Measurements from ENCODE around the gene ABCA8.

The ABCA8 gene

DNA sequence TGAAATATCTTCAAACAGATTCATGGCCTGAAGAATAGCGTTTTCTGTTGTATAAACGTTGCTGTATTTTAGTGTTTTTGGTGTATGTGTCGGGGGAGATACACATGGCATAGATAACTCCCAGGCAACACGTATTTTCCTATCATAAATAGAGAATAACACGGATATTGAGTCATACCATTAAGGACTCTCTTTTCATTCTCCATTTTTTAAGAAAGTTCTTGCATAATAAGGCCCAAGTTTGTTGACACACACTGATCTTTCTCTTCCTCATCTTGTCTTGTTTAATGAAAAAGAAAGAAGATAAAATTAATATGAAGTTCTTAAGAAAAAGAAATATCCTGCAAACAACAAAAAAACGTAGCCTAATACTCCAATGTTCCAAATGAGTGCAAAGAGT, 13.4 kb downstream of the ABCA8 start:
- no peak for DNase-seq

DNA sequence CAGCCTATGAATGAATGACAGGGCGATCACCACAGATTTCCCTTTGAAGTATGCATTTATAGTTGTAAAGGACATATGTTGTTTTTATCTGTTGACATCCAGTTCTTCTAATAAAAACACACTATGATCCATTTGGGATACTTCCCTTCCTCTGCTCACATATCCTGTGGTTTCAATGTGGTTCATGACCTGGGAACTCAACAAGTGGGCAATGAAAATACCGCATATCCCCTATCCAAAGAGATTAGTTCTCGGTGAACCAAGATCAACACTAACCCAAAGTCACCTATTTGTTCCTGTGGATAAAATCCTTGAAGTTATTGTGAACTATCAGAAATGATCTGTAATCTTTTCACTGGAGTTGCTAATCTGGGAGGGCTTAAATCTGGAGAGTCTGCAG, 16.0 kb downstream of the ABCA8 start:
- no peak for DNase-seq

DNA sequence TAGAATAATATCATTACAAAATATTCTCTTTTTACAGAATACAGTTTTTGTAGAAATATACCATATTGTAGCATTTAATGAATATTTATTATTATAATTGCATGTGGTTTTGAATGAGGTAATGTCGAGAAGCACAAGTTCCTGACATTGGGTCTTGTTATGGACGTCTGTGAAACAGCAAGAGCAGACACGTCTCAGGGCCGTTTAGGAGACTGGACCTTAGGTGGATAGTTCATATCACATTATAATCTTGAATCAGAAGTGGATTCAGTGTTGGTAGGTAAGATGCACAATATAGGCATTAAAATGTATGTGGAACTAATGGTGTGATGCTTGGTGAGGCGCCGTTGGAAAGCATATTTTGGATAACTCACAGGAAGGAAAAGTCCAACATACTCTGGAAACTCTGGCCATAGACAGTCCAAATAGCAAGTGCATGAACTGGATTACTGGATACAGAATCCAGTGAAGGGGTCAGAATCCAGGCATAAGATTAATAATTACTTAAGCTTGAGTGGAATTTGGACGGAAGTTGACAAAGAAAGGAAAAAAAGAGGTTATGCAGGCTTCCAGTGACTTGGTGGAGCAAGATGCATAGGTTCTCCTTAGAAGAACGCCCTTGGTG, 17.2 kb downstream of the ABCA8 start:
- no peak for DNase-seq

DNA sequence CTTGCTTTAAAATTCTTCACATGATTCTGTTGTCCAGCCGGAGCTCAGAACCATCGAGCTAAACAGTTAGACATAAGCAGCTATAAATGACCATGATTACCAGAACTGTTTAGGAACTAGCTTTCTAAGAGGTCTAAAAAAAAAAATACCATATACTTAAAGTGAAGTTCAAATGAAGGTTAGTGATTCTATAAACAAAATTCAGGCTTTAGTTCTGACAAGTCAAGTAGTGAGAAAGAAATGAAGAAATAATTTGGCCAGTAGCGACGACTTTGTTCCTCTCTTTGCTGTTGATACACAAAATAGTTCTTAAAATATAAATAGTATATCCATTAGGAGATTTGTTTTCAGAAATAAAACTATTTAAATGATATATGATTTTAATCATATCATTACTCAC, 27.7 kb downstream of the ABCA8 start:
- DNase-seq, result no peak

DNA sequence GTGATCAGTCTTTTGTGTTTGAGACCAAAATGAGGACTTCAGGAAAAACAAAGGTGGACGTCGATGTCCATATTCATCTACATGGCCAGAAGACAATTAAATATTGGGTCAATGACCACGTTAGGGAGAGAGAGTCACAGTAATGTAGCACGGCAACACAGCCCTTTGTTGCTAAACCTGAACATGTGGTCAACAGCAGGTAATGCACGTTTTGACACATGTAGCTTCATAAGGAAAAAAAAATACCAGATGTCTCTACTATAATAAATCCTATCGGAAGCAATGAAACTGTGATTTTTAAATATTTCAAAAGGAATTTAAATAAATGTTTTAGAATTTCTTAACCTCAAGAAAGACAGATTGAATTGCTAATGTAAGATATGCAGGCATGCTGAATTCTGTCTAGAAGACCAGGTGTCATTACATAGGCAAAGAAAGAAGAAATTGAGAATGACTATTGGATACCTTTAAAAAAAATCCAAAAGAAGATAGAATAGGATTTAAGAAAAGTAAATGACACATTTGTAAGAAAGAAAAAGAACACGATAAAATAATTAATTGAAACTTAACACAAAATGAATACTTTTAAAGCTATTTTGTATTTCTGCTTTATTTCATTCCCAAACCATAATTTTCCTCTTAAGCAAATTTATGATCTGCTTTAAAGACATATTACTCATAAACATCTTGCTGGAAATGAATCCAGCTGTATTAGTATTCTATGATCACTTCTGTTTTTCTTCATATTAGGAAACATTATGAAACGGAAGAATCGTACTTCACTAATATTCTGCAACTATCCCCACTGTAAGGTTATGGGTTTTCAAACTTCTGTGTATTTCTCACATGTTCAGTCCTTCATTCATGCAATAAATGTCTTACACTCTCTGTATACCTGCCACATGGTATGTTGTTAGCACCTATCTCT, 30.1 kb downstream of the ABCA8 start:
- no peak for DNase-seq

DNA sequence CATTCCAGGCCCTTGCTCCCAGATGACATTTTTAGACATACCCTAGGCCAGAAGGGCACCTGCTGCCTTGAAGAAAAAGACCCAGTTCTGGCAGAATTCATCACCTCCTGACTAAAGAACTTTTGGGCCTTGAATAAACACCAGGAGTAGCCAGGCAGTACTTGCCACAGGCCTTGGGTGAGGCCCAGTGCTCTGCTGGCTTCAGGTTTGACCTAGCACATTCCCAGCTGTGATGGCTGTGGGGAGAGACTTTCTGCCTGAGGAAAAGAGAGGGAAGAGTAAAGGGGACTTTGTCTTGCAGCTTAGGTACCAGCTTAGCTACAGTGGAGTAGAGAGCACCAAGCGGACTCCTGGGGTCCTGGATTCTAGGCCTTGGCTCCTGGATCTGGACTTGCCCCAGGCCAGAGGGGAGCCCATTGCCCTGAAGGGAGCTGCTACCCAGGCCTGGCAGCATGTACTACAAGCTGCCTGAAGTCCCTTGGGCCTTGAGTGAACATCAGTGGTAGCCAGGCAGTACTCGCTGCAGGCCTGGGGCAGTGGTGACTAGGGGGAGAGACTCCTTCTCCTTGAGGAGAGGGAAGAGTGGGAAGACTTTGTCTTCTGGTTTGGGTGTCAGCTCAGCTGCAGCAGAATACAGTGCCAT, 44.3 kb downstream of the ABCA8 start:
- no peak for DNase-seq

DNA sequence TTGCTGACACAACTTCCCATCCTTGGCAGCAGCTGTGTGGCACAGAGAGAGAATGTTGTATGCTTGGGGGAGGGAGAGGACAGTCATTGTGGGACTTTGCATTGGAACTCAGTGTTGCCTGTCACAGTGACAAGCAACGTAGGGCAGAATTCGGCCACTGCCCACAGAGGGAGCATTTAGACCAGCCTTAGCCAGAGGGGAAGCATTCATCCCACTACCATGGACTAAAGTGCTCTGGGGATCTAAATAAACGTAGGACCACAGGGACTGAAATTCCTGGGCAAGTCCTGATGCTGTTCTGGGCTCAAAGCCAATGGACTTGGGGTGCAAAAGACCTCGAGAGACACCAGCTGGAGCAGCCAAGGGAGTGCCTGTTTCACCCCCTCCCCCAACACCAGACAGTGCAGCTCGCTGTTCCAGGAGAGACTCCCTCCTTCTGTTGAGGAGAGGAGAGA, 44.9 kb downstream of the ABCA8 start:
- DNase-seq, result no peak

DNA sequence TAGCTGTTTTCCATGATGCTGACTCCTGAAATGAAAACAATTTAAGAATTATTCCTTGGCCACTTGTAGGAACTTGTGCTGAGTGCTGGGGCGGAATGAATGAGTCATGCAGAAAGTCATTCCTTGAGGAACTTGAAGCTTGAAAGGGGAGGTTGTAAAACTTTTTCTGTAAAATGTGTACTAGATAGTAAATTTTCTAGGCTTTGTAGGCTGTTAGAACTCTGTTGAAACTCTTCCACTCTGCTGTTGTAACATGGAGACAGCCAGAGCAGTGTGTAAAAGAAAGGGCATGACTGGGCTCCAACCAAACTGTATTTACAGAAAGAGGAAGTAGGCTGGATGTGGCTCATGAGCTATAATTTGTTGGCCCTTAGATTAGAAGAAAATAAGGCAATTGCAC, 46.1 kb downstream of the ABCA8 start:
- DNase-seq, result no peak

DNA sequence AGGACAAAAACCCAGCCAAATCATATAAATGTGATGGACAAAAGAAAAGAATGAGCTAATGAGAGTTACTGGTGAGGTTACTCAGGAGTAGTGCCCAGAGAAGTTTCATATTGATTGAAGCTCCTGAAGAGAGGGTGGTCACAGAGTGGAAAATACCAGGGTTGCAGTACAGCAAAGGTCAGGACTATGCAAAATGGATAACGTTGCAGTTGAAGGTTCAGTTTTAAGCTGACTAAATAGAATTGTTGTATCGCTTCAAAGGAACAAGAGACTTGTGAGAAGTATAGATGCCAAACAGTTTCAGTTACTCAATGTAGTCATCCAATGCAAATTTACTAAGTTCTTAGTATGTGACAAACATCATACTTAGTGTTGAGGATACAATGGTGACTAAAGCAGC, 47.1 kb downstream of the ABCA8 start:
- DNase-seq, result no peak

DNA sequence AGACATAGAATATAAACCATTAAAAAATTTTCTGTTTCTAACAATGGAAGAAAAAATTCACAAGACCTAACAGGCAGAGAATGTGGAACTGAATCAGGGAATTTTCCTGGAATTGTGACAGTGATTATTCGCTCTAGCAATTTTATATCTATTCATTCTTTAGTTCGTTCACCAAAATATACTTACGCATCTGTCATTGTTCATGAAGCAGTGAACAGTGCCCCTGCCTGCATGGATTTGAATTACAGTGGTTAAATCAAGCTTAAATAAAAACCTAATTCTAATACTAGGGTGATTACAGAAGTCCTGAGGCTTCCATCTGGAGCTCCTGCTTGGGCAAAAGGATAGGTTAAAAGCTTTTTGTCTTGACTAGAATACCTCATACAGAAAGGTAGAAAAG, 48.6 kb downstream of the ABCA8 start:
- DNase-seq, result no peak

DNA sequence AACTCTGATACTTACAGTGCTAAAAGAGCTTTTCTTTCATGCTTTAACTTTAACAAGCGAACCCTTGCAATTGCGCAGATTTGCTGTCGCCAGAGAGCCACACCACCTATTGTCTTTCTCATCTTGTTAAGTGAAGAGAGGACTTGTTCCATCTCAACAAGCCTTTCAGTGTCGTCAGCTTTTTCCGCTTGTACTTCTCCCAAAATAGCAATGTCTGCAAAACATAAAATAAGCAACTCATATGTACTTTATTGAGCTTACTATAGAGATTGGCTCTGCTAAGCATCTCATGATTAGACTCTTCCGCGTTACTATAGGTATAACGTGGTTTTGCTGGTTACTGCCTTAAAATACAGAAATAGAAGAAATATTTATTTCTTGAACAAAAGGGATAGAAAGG, 51.9 kb downstream of the ABCA8 start:
- no peak for DNase-seq

DNA sequence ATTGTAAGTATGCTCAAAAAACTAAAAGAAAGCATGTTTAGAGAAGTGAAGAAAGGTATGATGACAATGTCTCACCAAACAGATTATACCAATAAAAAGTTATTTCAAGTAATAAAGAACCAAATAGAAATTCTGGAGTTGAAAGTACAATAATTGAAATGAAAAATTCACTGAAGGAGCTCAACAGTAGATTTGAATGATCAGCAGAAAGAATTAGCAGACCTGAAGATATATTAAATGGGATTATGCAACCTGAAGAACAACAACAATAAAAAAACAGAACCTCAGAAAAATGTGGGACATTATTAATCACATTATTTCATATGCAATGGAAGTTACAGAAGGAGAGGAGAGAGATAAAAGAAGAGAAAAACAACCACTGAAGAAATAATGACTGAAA, 57.6 kb downstream of the ABCA8 start:
- no peak for DNase-seq

DNA sequence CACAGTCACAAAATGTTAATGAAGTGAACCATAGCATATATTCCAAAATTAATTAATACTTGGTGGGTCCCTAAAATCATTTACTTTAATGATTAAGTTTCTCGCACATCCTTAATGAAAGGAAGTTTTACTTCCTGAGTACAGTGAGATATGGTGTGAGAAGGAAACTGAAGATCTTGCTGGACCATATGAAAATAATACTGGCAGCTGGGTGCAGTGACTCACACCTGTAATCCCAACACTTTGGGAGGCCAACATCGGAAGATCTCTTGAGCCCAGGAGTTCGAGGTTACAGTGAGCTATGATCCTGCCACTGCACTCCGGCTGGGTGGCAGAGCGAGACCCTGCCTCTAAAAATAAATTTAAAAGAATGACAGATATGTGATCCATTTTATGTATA, 62.5 kb downstream of the ABCA8 start:
- DNase-seq, result no peak

DNA sequence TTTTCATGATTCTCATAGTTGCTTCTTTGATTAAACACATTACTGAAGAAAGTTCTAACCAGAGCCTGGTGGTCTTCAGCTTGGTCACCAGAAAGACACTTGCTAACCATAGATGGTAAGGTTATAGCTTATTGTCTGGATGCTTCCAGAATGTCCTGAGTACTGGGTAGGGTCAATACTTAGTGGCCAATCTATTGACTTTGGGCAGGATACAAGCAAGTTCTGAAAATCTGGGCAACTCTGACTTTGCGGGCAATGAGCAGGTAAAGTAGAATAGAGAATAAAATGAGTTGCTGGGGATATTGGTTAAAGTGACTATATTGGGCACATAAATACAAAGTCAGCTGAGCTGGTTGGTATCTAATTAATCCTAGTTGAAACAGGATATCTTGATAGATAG, 63.0 kb downstream of the ABCA8 start:
- no peak for DNase-seq

DNA sequence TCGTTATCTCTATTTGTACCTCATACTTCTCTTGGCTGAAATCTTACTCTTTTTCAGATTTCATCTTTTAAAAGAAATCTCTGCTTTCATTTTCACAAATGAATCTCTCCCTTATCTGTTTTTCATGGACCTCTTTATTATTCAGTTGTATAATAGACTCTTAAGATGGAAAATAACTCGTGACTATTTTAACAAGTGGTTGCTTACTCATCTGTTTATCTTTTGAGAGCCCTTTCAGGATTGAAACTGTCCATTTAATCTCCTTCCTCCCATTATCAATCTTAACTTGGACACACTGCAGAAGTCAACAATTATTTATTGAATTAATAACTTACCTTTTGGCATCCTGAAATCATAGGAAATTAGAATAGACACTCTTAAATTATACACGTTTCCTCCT, 68.8 kb downstream of the ABCA8 start:
- no peak for DNase-seq

DNA sequence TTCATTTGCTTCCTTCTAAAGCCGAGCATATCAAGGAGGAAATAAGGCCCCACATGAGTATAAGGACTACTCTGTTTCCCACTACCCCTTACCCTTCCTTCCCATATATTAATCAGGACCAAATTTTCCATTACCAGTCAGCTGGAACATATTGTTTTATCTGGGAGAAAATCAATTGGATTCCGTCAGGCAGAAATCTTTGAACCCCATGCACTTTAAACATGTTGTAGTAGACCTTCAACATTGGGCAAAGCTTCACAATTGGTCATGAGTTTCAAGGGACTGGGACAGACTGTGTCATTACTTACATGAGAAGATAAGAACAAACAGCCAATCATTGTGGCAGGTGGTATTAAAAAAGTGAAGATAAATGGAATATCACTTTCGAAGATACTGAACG, 70.3 kb downstream of the ABCA8 start:
- DNase-seq, result no peak

DNA sequence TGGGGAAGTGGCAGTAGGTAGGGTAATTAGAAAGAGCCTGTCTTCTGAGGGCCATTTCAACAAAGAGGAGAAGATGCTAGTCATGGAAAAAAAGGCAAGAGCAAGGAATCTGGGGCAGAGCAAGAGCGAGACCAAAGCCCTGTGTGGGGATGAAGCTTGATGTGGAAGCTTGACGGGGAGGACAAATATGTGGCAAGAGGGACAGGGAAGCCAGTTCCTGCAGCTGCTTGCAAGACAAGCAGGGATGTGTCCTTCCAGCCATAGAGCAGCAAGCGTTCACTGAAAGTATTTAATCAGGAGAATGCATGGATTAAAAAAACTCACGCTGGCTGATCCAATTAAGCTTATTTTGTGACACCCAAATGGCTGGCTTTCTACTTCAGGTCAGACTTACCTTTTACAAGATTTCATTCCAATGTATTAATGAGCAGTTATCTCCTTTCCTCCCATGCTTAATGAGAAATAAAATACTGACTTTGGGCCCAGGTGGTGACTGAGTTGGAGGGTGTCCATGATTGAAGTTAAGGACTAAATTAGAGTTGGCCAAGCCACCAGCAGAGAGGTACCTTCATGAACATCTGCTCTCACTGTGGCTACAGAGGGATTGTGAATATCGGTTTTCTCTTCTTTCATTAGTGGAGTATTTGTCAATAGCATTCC, 76.8 kb downstream of the ABCA8 start:
- no peak for DNase-seq

DNA sequence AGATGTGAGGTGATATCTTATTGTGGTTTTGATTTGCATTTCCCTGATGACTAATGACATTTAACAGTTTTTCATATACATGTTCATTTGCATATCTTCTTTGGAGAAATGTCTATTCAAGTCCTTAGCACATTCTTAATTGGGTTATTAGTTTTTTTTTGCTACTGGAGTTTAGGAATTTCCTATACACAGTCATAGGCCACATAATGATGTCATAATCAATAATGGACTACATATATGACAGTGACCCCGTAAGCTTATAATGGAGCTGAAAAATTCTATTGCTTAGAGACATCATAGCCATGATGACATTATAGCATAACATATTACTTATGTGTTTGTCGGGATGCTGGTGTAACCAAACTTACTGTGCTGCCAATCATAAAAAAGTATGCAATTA, 83.7 kb downstream of the ABCA8 start:
- no peak for DNase-seq

DNA sequence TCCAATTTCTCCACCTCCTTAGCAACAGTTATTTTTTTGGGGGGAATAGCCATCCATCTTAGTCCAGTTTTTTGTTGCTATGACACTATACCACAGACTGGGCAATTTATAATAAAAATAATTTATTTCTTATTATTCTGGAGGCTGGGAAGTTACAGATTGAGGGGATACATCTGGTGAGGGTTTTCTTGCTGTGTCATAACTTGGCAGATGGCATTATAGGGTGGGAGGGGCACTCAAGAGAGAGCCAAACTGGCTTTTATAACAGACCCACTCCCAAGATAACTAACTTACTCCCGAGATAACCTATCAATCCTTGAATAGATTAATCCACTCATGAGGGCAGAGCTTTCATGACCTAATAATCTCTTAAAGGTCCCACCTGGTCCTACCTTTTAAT, 84.2 kb downstream of the ABCA8 start:
- no peak for DNase-seq

DNA sequence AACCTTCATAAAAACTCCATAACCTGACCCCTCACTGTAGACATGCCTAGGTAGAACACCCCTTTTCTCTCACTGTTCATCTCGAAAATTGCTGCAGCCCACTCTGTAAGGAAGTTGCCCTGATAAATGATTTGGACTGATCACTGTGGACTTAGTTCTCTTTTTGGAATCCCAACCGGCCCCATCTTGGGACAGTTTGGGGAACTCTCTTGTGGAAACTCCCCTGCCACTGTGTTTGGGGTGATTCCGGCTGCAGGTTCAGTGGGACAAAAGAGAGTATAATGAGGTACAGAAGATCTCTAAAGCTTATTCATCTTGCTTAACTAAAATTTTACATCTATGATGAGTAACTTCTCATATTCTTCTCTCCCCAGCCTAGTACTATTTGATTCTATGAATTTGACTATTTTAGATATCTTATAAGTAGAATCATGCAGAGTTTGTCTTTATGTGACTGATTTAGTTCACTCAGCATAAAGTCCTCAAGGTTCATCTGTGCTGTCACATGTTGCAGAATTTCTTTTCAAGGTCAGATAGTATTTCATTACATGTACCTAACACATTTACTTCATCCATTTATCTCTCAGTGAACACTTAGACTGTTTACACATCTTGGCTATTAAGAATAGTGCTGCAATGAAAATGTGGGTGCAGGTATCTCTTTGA, 84.9 kb downstream of the ABCA8 start:
- no peak for DNase-seq

DNA sequence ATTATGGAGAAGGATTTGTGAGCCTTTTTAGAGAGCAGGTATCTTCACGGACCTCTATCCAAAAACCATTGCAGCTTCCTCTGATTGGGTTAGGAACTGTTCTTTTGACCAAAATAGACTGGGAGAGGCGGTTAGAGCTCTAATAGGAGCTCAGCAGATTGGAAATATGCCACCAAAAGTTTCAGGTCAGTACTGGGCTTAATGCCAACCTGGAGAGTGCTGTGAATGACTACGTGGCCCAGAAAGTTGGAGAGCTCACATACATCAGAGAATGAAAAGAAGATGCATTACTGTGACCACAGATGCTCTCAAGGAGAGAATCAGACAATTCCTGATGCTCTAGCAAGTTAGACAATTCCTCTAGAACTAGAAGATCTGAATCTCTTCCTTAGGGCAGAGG, 86.5 kb downstream of the ABCA8 start:
- DNase-seq, result no peak

DNA sequence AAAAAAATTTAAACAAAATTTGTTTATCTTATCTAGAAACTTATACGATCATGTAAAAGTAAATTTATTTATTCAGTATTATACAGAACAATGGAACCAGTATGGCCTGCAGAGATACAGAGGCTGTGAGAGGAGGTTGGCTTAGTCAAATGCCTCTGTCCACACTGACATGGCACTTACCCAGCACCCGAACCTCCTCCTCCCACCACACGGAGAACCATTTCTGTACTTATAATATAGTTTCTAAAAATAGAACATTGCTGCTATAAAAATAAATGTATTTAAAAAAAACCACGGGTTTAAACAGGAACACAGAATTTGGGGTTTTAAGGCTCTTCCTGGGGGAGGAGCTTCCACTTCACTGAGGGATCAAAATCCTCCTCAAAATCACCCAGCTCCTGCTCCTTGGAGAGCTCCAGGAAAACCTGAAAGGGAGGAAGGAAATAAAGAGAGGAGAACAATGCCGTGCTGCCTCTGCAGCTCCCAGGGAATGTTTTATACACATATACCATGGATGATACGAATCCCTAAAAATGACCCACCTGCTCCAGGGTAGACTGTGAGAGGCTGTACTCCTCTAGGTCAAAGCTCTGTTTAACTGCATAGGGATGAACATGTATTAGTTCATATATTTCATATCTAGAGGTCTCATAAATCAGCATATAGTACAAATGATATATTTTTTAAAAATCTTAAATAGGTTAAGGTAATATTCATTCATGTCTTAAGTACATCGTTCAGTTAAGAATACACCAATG, 87.3 kb downstream of the ABCA8 start:
- no peak for DNase-seq

All from T-helper 1 cell (primary cell).